CD4-positive, alpha-beta T cell treated with Interferon alpha-2 for 1 hour (primary cell): Measurements from ENCODE around the gene FGF14.
"Not testable (repeated sequence)": the region's sequence is repeated elsewhere in the genome, so short reads cannot be mapped to it uniquely, and the experiment has no call there.

ENCODE experiments used
- DNase-seq, 2 donors: peaks; one replicate each; pipeline ENCODE4 v3.0.0-alpha.2; 2020 to 2022

Gene FGF14

DNA sequence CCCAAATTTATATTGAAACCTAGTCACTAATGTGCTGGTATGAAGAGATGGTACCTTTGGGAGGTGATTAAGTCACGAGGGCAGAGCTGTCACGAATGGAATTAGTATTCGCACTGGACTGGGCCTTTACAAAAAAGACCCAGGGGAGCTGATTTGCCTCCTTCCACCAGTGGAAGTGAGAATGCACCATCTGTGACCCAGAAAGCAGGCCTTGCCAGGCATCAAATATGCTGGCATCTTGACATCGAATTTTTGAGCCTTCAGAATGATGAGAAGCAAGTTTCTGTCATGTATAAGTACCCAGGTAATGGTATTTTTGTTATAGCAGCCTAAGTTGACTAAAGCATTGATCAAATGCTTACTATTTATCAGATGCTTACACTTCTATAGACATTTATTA is 373.6 kb downstream of the FGF14 start:
- DNase-seq, result no peak

DNA sequence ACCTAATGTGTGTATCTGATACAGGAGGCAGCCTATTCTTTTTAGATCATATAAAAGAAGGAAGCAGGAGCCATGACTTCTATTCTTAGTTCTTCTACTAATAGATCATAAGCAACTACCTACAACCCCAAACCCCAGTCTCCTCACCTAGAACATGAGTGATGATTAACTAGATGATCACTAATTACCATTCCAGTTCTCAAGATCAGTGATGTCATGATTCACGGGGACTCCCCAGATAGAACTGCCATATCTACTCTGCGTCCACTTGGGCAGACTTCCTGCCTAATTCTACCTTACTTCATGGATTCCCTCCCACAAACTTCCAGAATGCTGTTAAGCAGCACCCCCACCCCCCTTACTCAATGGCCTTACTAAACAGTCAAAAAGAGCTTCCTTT is 380.1 kb downstream of the FGF14 start:
- DNase-seq, result no peak

DNA sequence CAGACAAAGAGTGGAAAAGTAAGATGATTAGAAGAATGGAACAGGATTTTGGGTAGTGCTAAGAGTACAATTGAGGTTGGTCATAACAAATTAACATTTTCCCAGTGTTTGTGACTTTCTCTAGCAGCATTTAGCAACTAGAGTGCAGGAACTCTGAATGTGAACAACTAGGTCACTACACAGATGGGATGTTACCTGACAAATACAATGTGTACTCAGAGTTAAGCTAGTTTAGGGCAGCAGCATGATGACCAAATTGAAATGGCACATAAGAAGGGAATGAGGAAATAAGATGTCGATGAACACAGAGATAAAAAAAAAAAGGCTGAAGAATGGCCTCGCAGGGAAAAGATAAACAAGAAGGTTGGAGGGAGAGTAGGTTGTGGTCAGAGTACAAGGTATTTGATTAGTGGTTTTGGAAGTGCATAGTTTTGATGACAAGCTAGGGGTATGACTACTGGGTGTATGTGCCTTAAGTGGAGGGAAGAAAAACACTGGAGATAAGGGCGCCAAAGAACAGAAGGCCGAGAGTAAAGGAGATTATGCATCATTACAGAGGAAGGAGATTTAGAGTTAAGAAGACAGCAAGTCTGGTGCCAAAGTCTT is 381.1 kb downstream of the FGF14 start:
- DNase-seq, result no peak

DNA sequence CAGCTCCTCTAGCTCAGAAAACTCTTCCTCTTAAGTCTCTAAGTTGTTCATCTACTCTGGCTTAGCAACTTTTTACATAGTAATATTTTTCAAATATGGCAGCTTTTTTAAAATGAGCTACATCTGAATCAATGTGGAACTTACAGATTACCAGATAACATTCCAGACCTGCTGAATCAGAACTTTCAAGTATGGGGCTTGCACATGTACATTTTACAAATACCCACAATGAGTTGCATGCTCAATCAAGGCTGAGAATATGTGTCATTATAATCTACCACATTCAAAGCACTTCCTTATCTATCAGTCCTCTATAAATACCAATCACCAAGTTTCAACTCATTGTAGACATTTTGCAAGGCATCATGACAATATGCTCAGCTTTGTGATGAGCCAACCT is 383.1 kb downstream of the FGF14 start:
- no peak for DNase-seq

DNA sequence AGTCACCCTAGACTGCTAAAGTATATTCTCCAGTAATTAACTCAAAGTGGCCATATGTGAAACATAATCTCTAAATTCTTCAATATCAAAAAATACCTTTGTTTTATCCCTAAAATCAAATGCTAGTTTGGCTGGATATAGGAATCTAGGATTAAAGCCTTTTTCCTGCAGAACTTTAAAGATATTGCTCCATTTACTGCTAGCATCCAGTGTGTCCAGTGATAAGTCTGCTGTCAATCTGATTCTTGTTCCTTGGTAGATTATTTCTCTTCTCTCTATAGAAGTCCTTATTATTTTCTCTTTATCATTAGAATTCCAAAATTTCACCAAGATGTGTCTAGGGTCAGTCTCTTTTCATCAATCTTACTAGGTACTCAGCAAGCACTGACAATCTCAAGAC is 384.6 kb downstream of the FGF14 start:
- no peak for DNase-seq

DNA sequence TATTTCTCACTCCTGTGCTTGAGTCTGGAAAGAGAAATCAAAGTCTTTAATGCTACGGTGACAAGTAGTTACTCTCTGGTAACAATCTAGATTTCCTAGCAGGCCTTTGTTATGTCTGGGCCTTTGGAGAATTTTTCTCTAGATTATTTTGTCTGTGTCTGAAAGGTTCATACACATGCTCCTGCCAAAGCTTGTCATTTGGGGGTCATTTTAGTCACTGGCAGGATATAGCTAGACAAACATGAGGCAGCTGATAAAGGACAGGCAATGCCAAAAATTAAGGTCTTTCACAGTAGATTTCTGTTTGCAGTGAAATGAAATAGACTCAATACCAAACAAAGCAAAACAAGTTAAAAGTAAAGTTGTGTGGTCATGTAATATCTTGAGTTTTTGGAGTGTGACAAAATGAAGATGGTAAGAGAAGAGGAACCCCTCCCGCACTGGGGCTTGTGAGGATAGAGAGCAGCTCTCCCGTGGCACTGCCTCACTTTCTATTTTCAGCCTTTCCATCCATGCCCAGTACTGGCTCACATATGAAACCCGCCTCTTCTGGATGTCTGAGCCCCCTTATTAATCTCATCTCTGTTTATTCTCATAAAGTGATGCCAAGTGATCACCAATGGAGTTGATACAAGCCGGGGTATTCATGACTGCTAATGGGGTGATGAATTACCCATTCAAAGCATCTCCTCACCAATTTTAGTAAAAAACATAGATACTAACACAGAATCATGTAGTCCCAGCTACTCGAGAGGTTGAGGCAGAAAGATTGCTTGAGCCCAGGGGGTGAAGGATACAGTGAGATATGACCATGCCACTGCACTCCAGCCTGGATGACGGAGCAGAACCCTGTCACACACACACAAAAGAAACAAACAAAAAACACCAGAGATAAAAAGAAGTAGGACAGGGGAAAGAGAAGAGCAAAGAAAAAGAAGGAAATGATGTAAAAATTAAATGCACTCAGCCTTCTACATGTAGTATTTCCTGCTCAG is 389.3 kb downstream of the FGF14 start:
- DNase-seq, result no peak

DNA sequence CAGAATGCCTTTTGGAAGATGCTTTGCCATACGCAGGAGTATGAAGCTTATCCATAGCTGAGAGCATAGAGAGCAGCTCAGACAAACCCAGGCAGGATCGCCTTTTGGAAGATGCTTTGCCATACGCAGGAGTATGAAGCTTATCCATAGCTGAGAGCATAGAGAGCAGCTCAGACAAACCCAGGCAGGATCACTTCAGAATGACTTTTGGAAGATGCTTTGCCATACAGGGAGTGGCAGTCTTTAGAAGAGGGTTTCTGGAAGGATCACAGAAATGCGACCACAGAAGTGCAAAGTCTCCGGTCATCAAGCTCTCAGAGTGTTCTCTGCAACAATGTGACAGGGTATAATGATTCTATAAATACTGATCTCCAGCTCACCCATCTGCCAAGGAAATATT is 390.4 kb downstream of the FGF14 start:
- not testable (repeated sequence) for DNase-seq

DNA sequence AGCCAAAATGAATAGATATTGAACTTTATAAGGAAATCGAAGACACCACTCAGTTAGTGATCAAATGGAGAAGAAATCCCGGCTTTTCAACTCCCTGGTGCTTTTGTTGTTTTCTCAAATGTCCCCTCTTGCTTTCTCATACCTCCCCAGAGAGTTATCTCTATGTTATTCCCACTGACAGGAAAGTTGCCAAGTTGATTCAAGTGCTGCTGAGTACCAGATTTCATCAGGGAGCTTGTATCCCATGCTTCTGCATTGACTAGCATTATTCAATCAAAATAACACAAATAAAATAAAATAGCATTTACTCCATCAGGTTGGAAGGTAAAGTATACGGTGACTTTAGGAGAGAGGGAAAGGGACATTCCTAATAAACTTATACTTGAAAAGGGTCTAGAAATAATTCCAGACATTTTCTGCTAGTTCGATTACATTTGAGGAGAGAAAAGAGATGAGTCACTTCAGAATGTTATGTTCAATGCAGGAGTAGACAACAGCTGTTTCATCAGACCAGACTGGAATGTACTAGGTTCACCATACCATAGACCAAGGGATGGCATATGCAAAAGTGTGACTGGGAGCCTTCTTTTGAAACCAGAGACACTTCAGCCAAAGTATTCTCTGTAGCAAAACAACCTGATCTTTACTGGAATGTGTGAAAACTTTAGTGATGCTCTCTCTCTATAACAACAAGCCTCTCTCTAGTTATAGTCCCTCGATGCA is 397.8 kb downstream of the FGF14 start:
- DNase-seq, result no peak

DNA sequence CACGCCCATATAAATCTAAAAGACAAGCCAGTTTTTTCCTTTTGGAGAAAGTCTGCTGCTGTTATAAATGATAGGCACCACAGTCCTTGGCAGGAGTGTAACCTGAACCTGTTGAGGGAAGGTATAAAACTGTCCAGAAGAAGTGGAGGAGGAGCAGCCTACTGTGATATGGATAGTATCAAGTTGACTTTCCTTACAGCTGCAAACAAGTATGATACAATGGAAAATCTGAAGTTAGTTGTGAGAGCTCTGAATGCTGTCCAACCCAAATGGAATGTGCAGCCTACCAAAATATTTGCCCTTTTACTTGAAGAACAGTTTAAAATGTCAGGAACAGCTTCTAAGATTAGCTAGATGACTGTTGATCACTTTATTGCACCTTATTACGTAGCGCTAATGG is 399.6 kb downstream of the FGF14 start:
- DNase-seq, result no peak

DNA sequence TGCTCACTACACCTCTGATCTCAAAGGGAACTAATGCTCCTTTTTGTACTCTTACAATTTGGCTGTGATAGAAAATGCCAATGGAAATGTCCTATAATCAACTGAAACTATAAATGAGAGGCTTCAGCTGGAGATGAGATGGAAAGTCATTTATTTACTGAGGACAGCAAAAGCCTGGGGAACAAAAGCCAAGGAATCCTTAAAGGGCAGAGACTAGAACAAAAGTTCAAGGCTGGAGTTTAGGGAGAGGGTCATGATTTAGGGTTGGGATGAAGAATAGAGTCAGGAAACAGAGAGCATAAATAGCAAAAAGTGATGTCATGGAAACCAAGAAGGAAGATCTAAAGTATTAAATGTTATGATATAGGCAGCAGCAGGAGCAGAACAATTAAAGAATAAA is 401.1 kb downstream of the FGF14 start:
- no peak for DNase-seq

DNA sequence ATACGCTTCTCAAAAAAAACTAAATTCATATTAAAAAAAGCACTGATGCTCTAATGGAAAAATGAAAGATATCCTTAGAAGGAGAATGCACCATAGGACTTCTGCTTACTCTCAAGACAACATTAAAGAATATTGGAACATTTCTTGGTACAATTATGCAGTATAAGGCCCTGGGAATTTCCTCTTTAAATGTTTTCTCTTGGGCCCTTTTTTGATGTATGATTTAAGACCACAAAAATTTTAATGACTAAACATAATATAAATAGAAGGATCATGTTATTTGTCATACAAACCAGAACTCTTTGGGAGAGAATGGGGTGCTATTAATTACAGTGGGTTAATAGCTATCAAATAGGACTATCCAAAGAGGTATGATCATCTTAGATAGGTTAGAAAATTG is 403.7 kb downstream of the FGF14 start:
- DNase-seq, result no peak

DNA sequence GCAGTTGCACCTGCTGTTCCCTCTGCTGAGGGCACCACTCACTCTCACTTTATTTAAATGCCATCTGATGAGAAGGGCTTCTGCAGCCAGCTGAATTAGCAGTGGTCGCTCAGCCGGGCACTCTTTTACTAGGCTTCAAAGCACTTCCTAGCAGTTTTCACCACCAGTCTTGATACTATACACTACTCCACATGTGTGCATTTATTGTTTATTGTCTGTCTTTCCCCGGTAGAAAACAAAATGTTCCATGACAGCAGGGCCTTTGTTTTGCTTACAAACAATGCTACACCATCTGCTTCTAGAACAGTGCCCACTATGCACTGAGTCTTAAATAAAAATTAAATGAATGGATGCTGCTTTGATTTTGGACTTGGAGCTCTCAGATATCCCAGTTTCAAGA is 404.9 kb downstream of the FGF14 start:
- no peak for DNase-seq

DNA sequence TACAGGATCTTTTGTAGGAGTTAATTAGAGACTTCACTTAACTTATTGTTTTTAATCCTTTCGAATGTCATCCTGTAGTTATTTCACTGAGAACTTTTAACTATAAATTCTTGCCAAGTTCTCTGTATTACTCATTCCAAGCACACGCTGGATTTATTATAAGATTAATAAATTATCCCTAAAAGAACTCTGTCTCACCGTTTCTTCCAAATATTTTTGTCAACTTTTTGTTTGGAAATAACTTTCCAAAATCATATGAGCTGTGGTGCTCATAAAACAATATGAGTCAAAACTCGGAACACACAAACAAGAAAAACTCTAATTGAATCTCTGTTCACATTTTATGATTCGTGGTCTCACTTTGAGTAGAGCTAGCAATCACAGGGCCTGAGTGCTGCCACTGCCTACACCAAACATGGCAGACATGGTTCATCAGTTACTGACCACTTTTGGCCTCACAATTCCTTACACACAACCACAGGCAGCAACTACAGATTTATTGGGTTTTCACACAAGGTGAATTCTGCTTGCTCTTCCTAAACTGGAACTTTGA is 412.0 kb downstream of the FGF14 start:
- DNase-seq, result no peak

DNA sequence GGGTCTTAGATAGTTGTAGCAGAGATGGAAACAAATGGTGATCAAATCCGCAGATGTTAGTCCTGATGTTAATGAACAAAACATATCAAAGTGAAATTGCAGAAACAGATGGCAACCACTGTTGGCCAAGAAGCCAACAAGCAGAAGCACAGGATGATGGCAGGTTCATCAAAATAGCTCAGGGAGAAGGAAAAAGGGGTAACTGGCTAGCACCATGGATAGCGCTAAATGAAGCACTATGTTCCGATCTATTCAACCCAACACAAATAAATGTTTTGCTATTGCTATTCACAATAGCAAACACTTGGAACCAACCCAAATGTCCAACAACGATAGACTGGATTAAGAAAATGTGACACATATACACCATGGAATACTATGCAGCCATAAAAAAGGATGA is 413.7 kb downstream of the FGF14 start:
- DNase-seq, result no peak

DNA sequence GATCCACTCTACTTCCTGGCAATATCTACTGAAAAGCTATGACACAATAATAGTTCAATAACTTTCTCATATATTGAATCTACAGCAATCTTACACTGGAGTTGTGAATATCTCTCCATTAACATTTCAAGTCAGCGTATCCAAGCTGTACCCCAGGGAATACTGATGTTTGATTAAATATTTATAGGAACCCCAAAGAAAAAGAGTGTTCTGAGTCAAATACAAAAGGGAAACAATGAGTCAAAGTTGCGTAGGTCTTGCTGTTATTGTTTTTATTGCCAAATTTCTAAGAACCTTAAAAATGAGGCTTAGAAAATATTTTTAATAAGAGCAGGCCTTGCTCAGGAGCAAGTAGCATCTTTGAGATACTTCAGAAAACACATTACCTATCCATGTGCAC is 415.5 kb downstream of the FGF14 start:
- DNase-seq, result no peak

DNA sequence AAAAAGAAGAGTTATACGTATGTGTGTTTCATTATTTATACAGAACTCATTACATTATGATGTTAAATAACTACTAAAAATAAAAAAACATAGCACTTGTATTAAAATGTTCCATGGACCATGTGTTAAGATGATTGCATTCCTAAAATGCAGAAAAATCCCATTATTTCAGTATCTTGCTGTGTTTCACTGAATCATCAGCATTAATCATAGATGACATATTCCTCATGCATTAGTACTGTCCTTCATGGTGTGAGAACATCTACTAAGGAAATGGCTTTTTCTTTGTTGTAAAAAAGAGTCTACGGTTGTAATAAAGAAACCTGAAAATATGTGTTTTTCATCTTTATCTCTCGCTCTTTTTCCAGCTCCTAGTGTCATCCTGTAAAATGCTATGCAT is 416.5 kb downstream of the FGF14 start:
- no peak for DNase-seq

DNA sequence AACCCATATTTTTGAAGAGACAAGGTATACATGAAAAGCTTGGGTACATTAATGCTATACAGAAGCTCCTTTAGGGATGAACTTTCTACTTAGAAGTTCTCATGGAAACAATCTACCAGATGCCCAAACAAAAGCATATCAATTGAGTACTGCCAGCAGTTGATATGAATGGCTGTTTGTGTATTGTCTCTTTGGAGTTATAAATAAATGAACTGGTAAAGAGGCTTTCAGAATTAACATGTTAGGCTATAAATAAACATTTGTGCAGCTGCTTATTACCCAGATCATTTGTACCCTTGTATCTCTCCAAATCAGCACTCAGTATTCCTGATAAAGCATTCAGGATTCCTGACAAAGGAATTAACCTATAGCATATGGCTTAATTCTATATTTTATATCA is 418.9 kb downstream of the FGF14 start:
- no peak for DNase-seq

DNA sequence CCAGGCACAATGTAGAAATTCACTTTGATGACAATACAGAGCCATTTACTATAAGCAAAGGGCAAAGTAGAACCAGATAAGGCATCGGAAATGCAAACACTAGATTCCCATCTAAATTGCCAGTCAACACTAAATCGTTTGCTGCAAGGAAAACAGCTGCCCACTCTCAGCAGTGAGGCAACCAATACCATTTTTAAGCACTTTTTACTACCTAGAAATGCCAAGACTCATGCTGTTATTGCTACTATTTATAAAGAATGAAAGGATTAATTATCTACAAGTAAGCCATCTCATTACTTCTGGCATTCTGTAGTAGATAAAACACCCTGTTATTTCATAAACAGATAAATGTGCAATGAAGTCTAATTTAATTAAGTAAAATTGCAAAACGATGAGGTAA is 422.0 kb downstream of the FGF14 start:
- DNase-seq, result no peak

DNA sequence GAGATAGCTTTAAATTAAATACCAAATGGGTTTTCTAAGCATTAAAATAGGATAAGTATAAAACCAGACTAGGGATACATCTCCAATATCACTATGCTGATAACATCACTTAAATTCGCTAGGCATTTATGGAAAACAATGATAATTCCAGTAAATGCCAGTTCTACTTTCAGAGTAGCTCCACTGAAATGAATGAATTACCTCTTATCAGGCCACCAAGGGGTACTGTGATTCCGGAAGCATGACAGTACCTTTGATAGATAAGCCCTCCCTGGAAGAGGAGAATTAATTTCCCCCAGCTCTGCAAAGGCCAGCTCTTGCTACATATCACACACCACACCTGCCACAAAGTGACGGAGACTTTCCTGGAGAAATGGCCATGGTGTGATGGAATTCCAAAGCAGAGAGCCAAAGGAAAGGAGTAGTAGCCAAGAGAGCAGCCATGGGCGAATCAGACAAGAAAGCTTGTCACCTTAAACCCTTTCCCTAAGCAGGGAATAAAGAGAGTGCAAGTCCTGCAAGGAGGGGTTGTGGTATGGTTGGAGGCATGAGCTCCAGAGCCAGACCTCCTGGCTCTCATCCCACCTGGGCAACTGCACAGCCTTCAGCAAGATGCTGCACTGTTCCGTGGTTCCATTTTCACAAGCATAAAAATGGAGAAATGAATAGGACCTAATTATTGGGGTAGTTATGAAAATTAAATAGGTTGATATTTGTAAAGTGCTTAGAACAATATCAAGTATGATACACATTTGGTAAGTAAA is 423.1 kb downstream of the FGF14 start:
- DNase-seq, result no peak

DNA sequence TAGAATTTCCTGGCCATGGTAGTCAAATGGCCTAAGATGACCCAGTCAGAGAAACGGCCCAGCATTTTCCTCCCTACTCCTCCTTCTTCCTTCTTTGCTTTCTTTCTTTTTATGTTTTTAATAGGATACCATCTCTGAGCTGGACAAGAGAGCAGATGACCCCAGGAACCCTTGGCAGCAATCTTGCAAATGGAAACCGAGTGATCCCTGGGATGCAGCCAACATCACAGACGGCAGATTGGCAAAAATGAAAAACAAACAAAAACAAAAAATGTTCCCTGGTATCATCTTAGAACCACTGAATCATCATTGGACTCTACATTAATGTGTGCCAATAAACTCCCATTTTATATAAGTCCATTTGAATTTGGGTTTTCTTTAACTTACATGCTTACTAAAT is 424.4 kb downstream of the FGF14 start:
- DNase-seq, result no peak

DNA sequence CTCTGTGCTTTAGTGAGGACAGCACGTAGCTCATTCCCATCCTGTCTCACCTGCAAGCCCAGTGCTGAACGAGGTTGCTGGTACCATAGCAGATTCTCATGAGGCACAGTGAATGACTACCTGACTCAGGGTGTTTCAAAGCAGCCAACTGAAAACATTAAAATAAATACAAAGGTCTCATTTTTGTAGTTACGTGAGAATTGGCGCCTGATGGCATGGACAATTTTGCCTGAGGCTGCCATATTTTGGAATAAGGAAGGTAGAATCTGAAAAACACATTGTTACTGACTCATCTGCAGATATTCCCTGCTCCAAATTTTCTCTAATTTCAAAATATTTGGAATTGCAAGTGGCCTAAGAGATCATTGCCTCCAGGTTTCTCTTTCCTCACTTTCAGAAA is 429.7 kb downstream of the FGF14 start:
- DNase-seq, result no peak

DNA sequence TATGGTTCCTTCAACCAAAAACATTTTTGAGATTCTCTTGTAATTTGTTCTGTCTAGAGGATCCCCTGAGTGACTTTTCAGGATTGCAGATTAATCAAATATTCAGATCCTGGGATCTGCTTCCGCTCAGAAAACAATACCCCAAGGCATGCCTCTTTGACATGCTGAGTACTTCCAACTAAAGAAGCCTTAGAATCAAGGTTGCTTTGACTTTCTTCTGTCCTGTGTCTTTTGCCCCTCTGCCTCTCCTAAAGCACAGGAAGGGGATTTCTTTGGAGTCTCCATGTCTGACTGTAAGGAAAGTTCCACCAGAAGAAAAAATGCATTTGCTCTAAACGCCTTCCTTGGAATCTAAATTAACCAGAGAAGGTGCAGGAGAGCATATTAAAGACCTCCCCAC is 431.5 kb downstream of the FGF14 start:
- no peak for DNase-seq

DNA sequence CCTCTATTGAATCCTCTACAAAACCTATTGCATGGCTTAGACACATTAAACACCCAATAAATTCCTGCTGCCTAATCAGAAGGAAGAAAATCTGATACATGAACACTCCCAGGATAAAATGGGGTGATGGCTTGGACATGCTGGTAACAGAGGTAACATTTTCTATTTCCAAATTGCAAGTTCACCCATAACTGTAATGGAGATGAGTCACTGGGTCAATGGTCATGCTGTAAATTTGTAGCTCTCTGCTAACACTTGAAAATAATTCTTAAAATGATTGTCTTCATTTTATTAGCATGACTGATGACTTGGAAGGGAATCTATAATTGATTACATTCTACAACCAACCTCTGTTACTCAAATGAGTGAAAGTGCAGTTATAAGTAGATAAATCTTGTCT is 434.1 kb downstream of the FGF14 start:
- DNase-seq, result no peak
